Mononuclear cell (primary cell): ENCODE results near the gene SNX20. TPM values are rescaled to one million over a fixed set of nuclear protein-coding genes. Genes with fewer than 3 reads are reported as not detected.

ENCODE experiments used
- H3K27me3 ChIP-seq: 2 replicates; pipeline ENCODE4 v1.6.0; 2011; ENCODE audit warnings: low read length, control low read depth; ENCODE audit not compliant: insufficient read depth
- H3K4me1 ChIP-seq: 2 replicates; pipeline ENCODE4 v1.5.1; 2011; ENCODE audit warnings: mild to moderate bottlenecking, low read length, control low read depth; ENCODE audit not compliant: insufficient read depth
- H3K4me3 ChIP-seq: 2 replicates; pipeline ENCODE4 v1.5.1; 2011; ENCODE audit warnings: mild to moderate bottlenecking, low read length, moderate library complexity
- H3K9me3 ChIP-seq: 2 replicates; pipeline ENCODE4 v1.5.1; 2011; ENCODE audit warnings: low read depth, mild to moderate bottlenecking, control low read depth, low read length
- total RNA-seq: library from RNA; depleted of rRNA; stranded (reverse); fragments of >200 nt; gene quantifications from one replicate; pipeline ENCODE4 v1.2.3, GENCODE V29; 2012

SNX20 gene
- total RNA-seq, 1 donor = 24.3 TPM

GRCh38 chr16:50631249-50631984 is 49.7 kb downstream of the SNX20 start:
- no peaks in the 10 kb centered on the region for H3K27me3 ChIP-seq
- H3K4me3 ChIP-seq = no peak overlapping the region
- peaks cover 18% of the 10 kb centered on the region for H3K4me1 ChIP-seq

DNA sequence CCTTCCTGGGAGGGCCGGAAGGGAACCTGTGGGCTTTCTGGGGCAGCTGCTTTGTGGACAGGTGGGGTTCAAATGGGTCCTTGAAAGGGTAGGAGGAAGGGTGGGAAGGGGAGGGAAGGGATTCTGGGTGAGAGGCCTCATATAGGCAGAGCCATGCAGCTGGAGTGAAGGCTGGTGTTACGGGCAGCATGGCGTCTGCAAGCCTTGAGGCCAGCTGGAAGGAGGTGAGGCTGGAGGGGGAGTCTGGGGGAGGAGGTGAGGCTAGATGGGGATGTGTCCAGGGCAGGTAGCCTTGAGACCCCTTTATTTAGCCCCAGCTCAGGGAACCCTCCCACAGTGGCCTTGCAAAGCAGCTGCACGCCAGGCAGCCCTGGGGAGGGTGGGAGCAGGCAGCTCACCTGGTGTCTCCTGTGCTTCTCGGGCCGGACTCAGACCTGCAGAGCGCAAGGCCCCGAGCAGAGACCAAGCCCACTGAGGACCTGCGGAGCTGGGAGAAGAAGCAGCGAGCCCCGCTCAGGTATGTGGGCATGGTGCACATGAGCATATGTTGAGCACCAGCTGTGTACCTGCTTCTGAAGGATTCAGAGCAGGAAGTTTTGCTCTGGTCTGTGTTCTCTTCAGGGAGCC is 50.6 kb downstream of the SNX20 start:
- H3K9me3 ChIP-seq = no peaks in the 10 kb centered on the region
- peaks cover 17% of the 10 kb centered on the region for H3K4me1 ChIP-seq
- H3K27me3 ChIP-seq = no peaks in the 10 kb centered on the region
- H3K4me3 ChIP-seq = no peak overlapping the region

More at GRCh38 chr16:50631249-50631984, 49.7 kb downstream of the SNX20 start:
- no peaks in the 10 kb centered on the region for H3K9me3 ChIP-seq

DNA sequence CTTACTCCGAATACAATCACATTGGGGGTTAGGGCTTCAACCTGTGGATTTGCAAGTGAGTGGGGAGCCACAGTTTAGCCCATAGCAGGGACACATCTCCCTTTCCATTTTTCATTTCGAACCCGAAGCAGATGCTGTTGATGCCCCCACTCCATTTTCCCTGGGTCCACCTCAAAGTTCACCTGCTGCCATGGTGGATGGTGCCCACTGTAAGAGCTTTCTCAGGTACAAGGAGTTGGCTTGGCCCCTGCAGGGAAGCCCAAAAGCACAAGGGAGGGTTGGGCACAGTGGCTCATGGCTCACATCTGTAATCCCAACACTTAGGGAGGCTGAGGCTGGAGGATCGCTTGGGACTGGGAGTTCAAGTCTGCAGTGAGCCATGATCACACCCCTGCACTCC is 51.8 kb downstream of the SNX20 start:
- Histone ChIP-seq H3K4me1 (peaks cover 17% of the 10 kb centered on the region), H3K4me3 (no peak overlapping the region), H3K27me3 (no peaks in the 10 kb centered on the region), H3K9me3 (no peaks in the 10 kb centered on the region)

DNA sequence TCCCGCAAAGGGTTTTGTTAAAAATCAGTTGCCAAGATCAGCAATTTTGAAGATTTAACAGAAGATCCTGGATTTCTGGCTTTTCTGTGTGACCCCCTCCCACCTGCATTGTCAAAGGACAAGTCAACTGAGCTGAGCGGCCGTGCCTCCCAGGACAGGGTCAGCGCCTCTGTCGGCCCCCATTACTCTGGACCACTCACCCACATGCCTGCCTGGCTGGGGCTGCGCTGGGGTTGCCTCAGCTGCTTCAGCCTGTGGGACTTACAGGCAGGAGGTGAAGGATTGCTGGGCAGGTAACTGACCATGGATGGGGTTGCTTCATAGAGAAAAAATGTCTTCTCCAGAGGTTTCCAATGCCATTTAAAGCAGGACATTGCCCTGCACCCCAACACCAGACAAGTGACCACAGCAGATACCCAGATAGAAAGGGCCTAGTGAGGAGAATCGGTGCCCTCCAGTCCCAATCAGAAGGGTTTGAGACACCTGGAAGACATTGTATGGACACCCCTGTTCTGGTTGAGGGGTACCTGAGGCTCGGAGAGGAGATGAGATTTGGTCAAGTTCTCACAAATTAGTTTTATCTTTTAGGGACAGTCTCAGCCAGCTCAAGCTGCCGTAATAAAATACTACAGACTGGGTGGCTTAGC is 52.8 kb downstream of the SNX20 start:
- Histone ChIP-seq H3K27me3 (no peaks in the 10 kb centered on the region), H3K9me3 (no peaks in the 10 kb centered on the region), H3K4me3 (no peak overlapping the region), H3K4me1 (peaks cover 20% of the 10 kb centered on the region)

DNA sequence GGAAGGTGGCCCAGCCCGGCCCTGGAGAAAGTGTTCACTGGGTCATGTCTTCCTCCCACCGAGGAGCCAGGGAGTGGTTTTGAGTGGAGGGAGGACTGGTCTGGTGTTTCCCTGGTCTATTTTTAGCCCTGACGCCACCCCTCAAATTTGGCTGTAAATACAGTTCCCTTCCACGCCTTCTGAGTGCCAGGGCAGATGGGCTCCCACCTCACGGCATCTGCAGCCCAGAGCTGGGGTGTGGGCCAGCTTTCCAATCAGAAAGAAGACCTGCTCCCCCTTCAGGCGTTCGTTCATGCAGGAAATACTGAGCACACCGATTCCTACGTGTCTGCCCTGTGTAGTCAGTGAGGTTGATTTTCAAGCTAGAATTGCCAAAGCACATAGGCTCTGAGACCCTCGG is 53.7 kb downstream of the SNX20 start:
- Histone ChIP-seq H3K4me1 (peaks cover 20% of the 10 kb centered on the region), H3K4me3 (no peak overlapping the region), H3K9me3 (no peaks in the 10 kb centered on the region), H3K27me3 (no peaks in the 10 kb centered on the region)

GRCh38 chr16:50626868-50627267 is 54.2 kb downstream of the SNX20 start:
- Histone ChIP-seq H3K4me3 (no peak overlapping the region), H3K27me3 (no peaks in the 10 kb centered on the region), H3K4me1 (peaks cover 20% of the 10 kb centered on the region), H3K9me3 (no peaks in the 10 kb centered on the region)

- H3K4me1 ChIP-seq = peaks cover 20% of the 10 kb centered on the region
- H3K4me3 ChIP-seq = no peak overlapping the region
- H3K27me3 ChIP-seq = no peaks in the 10 kb centered on the region
- no peaks in the 10 kb centered on the region for H3K9me3 ChIP-seq
Observed at GRCh38 chr16:50625374-50625773, 55.7 kb downstream of the SNX20 start.

DNA sequence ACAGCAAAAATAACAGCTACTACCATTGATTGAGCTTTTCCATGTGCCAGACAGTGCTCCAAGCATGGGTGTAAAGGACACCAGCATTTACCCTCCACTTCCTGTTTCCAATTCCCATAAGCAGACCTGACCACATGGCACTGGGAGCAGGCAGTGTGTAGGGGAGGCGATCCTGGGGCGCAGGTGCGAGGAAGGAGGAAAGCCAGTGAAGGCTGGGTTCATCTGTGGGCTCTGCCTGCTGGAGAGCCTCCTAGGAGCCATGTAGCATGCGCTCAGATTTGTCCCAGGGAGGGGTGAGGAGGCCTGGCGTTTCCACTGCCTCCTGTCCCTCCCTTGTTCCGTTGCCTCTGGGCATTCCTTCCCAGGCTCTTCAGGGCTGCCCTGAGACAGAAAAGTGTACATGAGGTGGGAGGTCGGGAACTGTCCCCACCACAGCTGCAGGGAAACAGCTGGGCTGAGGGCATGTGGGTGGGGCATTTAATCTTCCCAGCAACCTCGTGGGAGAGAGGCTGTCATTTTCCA is 56.6 kb downstream of the SNX20 start:
- Histone ChIP-seq H3K9me3 (no peaks in the 10 kb centered on the region), H3K4me3 (no peak overlapping the region), H3K4me1 (peaks cover 20% of the 10 kb centered on the region), H3K27me3 (no peaks in the 10 kb centered on the region)

- H3K4me1 ChIP-seq = peaks cover 19% of the 10 kb centered on the region
- no peaks in the 10 kb centered on the region for H3K27me3 ChIP-seq
- H3K4me3 ChIP-seq = no peak overlapping the region
- no peaks in the 10 kb centered on the region for H3K9me3 ChIP-seq
Observed at GRCh38 chr16:50622643-50623369, 58.3 kb downstream of the SNX20 start.

DNA sequence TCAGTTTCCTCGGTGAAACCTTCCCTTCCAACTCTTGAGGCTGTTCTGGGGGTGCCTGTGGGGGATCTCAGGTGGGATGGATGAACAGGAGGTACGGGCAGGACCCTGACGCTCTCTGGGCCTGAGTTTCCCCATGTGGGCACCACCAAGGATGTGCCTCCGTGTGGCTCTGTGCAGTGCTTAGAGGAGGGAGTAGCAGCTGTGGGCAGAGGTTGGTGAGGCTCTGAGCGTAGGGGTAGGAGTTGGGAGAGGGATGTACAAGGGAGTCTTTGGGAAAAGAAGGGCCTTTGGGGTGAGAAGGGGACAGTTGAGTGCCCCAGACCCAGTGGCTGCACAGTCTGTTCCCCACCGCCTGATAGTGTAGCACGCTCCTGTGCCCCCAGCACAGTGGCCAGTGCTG is 59.1 kb downstream of the SNX20 start:
- no peaks in the 10 kb centered on the region for H3K27me3 ChIP-seq
- no peaks in the 10 kb centered on the region for H3K9me3 ChIP-seq
- H3K4me3 ChIP-seq = no peak overlapping the region
- peaks cover 11% of the 10 kb centered on the region for H3K4me1 ChIP-seq

Other genes with a start within 250 kb of the SNX20 start
- gene NKD1, start 132.9 kb downstream of the SNX20 start, total RNA-seq = 1.2 TPM
- gene NOD2, start 12.3 kb upstream of the SNX20 start, total RNA-seq = 21.6 TPM
- 457 TPM for gene CYLD, start 60.8 kb upstream of the SNX20 start, total RNA-seq